IPS DF 19.7 (cell line): ENCODE data around the gene ST6GALNAC6.

Experiments
- DNase-seq: peaks from one replicate; pipeline ENCODE4 v3.0.0-alpha.2; 2013; ENCODE audit warnings: low read depth, low spot score

The ST6GALNAC6 gene

GRCh38 chr9:127899128-127899943 is at the start of gene ST6GALNAC6:
ST6GALNAC6 (minus strand) TSS chr9:127899603; CDS start chr9:127897981, 1,622 bp downstream.
- no peak for DNase-seq

DNA sequence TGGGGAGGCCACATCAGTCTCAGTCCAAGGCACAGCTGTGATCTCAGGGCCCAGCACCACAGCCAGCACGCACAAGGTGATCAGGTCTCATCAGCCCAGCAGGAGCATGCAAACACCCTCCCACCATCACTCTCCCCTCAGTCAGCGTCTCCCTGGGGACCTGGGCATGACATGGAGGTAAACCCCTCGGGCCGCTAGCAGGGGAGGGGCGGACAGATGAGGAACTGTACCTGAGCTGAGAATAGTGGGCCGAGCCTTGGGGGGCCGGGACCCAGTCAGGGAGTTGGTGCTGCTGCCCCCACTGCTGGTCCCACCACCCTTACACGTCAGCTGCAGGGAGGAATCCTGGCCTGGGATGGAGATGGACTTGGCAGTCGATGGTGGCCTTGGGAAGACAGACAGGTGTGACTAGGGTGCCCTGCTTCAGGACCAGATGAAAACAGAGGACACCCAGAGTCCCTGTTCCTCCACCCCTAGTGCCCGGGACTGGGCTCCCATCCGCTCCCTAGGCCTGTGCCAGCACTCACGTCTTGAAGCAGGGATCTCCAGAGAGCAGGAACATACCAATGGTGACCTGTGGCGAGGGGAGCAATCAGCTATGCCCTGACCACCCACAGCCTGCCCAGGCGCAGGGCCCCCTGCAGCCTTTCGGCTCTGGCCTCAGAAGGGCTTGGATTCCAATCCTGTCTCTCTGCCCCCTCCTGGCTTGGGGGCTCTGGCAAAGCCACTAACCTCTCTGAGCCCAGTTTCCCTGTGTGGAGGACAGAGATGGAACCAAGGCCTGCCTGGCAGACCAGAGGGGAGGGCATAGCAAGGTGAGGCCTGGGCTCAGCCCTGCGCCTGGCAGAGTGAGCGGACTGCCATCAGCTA is 48.7 kb upstream of the ST6GALNAC6 start:
- no peak for DNase-seq

- DNase-seq, result no peak
Measured at GRCh38 chr9:127946728-127947127, 47.3 kb upstream of the ST6GALNAC6 start.

DNA sequence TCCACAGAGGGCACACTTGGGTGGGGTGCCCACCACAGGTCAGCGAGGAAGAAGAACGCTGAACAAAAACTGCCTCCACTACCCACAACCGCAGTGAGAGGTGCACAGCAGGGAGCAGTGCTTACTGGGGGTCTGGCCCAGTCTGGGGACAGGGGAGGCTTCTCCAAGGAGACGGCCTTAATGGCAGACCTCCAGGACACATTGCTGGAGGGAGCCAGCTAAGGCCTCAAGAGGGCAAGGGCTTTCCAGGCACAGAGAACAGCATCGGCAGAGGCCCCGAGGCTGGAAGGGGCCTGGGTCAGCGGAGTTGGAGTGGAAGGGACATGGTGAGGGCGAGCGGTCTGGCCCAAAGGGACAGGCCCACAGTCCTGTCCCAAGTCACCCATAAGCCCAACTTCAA is 46.5 kb upstream of the ST6GALNAC6 start:
- no peak for DNase-seq

GRCh38 chr9:127945338-127945737 is 45.9 kb upstream of the ST6GALNAC6 start:
- DNase-seq, result no peak

DNA sequence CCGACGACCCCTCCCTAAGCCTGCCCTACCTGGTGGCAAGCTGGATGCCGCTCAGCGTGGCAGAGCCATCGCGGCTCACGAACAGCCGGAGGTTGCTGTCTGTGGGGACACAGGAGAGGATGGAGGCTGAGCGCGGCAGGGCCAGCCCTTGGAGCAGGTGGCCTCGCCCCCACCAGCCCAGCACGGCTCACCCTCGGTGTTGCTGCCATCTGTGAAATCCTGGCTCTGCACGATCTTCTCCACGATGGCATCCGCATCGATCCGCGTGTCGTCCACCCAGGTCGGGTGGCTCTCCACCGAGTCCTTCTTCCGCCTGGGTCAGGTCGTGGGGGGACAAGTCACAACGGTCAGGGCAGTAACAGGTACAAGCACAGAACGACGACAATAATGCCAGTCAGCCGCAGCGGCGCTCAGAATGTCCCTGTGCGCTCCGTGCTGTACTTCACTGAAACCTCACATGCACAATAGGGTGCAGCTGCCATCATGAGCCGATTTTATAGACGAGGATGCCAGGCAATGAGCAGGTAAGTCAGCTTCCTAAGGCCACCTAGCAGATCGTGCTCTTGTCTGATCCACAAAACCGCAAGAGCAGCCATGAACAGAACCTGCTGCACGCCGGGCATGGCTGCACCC is 45.3 kb upstream of the ST6GALNAC6 start:
- no peak for DNase-seq

DNA sequence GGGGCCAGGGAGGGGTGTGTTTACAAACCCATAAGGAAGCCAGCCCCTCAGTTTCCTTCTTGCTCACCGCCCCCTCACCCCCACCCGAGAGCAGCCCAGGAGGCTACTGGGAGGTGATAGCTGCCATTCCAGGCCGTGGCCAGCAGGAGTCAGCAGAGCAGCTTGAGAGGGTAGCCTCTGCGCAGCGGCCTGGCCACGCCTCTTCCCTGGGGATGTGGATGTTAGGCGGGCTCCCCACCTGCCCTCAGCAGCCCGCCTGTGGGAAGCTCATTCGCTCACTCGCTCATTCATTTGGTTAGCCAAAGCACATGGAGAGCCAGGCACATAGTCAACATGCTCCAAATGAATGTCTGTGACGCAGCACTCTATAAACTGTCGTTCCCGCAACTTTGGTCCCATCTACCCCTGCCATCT is 44.3 kb upstream of the ST6GALNAC6 start:
- peak; percentile 63 for DNase-seq

GRCh38 chr9:127943011-127943662 is 43.7 kb upstream of the ST6GALNAC6 start:
- DNase-seq, result no peak

DNA sequence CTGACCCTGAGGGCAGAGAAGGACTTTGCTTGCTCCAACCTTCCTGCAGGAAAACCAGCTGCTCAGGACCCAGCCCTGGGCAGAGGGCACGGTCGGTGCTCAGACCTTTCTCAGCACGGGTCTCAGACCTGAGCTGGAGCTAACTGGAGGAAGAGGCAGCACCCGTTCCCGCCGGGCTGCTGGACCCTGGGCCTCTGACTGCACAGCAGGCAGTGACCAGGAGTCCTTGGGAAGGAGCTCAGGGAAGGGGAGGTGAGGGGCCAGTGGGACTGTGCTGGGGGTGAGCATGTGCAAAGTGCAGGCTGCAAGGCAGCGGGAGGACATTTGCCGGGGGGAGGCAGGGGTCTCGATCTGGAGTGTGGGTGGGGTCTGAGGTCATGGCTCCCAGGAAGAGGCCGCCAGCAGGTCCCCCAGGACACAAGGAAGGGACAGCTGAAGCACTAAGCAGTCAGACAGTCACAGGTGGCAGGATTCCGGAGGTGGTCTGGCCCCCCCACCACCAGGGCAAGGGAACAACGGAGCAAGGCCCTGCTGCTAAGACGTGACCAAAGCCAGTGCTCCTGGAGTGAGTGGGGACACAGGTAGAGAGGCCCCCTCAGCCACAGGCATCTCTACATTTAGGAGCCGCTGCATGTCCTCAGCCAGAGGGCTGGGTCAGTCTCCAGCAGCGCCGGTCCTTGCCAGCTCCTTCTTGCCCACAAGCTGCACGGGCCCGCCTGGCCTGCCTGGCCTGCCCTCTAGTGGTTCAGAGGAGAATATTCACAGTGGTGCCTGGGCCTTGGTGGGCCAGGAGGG is 43.0 kb upstream of the ST6GALNAC6 start:
- no peak for DNase-seq

GRCh38 chr9:127941961-127942215 is 42.5 kb upstream of the ST6GALNAC6 start:
- no peak for DNase-seq

DNA sequence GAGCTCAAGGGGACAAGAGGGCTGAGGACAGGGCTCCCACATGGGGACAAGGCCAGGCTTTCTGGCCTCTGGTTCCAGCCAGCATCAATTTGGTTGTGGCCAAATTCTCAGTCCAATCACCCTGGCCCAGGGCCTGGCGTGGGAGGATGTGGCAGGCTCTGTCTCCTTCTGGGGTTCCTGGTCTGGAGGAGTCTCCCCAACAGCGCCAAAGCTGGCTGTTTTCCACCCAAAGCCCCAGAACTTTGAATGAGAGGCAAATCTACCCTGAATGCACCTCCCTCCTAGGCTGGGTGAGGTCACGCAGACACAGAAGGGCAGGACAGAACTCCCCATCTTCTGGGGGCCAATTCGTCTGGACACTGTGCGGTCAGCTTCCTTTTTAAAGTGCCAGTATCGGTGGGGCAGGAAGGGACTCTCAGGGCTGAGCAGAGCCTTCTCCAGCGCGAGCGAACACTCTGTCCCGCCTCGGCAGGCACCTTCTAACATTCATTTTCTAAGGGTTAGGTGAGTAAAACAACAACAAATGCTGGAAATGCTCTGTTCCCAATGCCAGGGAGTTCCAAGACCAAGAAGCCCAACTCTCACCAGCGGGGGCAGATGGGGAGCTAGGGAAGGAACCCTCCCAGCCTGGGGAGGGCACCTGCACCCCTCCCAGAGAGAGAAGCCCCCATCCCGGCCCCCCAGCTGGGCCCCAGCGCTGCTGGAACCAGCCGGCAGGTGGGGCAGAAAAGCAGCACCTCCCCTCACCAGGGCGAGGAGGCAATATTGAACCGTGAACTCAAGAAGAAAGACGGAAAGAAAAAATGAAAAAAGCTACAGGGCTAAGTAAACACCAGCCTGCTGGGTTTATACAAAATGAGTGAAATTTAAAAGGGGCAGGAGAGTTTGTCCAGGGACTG is 41.9 kb upstream of the ST6GALNAC6 start:
- no peak for DNase-seq

DNA sequence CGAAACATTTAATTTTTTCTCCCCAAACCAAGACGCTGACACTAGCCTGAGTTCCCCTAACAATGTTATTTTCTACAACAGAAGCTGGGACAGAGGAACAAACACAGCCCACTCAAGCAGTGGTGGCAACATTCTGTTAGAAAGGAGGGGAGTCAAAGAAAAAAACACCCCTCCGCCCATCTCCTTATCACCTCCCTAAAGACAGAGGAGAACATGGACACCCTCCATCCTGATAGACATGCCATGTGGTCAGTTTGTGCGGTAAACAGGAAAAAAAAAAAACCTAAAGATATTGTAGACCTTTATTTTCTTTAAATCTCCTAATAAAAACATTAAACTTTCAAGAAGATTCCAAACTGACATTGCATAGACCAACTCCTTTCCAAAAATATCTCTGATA is 41.2 kb upstream of the ST6GALNAC6 start:
- DNase-seq, result no peak

GRCh38 chr9:127938298-127938690 is 38.9 kb upstream of the ST6GALNAC6 start:
- DNase-seq, result no peak

DNA sequence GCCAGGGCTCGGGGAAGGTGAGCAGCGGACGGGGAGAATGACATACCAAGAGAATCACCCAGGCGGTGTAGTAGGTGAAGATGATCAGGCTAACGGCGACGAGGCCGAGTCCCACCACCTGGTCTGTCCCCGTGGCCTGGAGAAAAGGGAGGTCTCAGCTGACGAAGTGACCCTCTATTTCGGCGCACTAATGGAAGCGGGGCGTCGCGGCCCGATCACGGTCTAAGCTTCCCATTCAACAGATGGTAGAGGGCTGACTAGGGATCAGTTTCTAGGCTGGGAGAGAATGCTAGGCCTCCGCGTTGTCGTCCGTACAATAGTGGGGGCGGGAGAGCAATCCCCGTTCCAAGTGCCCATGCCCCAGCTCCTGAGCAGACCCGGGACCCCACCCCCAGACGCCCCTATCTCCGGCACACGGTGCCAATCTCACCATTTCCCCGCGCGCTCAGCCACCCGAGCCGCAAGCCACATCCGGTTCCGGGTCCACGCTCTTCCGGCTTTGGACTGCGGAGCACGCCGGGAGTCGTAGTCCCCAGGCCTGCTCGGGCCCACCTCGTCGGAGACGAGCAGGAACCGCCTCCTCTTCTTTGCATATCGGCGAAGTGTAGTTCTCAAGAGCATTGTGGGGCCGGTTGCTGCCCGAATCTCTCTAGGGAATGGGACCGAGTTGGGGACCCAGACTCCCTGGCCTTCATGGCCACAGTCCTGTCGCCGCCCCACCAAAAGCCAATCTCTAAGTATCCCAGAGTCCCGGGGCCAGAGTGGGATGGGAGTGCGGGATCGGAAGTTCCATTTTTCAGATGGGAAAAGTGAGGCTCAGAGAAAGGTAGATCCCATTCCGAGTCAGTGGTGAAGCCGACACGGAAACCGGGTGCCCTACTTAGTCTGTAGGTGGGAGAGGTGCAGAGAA is 38.2 kb upstream of the ST6GALNAC6 start, which contains the start of gene DPM2:
Gene DPM2, minus strand, starts transcription at position 467 of the 910 bp plus-strand sequence. Its CDS starts 34 bp downstream, at position 433.
- DNase-seq, result peak; percentile 74

DNA sequence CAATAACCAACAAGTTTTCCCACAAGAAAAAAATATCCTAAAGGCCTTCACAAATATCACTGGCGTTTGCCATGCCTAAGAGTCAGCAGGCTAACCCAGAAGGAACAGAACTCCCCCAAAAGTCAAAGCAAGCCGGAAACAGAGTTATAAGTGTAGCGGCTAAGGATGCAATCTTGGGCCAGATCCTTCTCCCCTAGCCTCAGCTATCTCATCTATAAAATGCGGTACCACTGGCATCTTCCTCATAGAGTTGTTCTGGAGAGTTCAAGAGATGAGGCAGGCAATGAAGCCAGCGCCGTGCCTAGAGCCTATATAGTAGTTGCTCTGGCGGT is 37.6 kb upstream of the ST6GALNAC6 start:
- no peak for DNase-seq

DNA sequence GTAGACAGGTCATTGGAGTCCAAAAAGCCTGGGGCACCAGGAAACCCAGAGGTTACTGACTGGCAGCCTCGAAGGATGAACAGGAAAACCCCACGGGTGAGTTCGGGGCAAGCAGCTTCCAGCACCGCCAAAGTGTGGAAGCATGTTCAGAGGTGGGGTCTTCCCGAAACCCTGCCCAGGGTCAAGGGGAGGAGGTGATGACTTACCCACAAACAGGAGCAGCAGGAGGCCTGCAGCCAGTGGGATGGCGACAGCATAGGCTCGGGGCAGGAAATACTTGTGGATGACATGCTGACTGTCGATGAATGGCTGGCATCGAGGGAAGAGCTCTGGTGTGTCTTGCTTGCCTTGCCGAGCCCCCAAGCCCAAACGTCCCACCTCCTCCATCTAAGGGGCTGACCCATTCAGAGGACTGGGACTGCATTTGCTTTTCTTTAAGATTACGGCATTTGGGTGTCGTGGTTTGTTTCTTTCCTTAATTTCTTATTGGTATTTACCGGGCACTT is 37.0 kb upstream of the ST6GALNAC6 start:
- no peak for DNase-seq

DNA sequence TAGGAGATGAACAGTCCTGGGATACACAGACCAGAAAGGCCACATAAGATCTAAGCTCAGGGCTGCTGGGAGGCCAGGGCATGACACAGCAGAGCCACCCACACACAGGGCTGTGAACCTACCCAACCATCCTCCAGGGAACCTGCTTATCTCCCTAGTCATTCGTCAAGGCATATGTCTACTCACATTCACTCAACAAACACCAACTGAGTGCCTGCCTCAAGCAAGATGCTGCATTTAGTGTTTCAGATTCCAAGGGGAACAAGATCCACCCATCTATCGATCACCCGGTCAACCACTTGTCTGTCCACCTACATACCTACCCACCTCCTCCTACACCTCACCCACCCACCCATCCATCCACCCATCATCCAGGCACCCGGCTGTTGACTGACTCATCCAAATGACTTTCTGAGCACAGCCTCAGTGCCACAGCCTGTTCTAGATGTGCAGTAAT is 36.4 kb upstream of the ST6GALNAC6 start:
- DNase-seq, result no peak

GRCh38 chr9:127934986-127935385 is 35.6 kb upstream of the ST6GALNAC6 start:
- DNase-seq, result no peak

GRCh38 chr9:127934248-127934647 is 34.8 kb upstream of the ST6GALNAC6 start:
- no peak for DNase-seq
